SU-DHL-6 (cell line): ENCODE data around the gene MTA2.
"Not testable (repeated sequence)": the region's sequence is repeated elsewhere in the genome, so short reads cannot be mapped to it uniquely, and the experiment has no call there.

ENCODE experiments used
- H2AFZ ChIP-seq: fragments of 200-600 bp; sonication (generic); 2 replicates; pipeline ENCODE4 v1.6.1; 2014; ENCODE audit warnings: low read depth, mild to moderate bottlenecking, moderate library complexity, mixed read lengths, antibody characterized with exemption, low read length; ENCODE audit not compliant: severe bottlenecking
- H3F3A ChIP-seq: fragments of 200-600 bp; shearing (Covaris generic); 2 replicates; pipeline ENCODE4 v1.6.0; 2016; ENCODE audit warnings: antibody characterized with exemption, mild to moderate bottlenecking; ENCODE audit not compliant: insufficient read depth
- H3K27ac ChIP-seq: fragments of 200-600 bp; sonication (generic); 2 replicates; pipeline ENCODE4 v1.5.1; 2016; ENCODE audit warnings: low read depth, mild to moderate bottlenecking, low read length, moderate library complexity, mixed read lengths
- H3K27me3 ChIP-seq: fragments of 200-600 bp; sonication (generic), shearing (Covaris generic); 2 replicates; pipeline ENCODE4 v1.6.0; 2014; ENCODE audit warnings: mild to moderate bottlenecking, low read length
- H3K36me3 ChIP-seq: fragments of 200-600 bp; sonication (generic); 2 replicates; pipeline ENCODE4 v1.6.1; 2014; ENCODE audit warnings: mild to moderate bottlenecking, low read length, mixed read lengths
- H3K4me2 ChIP-seq: fragments of 300-600, 200-600 bp; shearing (Covaris generic), sonication (generic); 2 replicates; pipeline ENCODE4 v1.6.0; 2014; ENCODE audit warnings: low read length, low read depth, mild to moderate bottlenecking; ENCODE audit not compliant: poor library complexity, severe bottlenecking
- H3K4me3 ChIP-seq: fragments of 200-600 bp; sonication (generic); 2 replicates; pipeline ENCODE4 v1.5.1; 2014; ENCODE audit warnings: antibody characterized with exemption, low read length, mild to moderate bottlenecking, mixed read lengths; ENCODE audit not compliant: insufficient read depth, poor library complexity, severe bottlenecking
- H3K79me2 ChIP-seq: fragments of 200-600 bp; sonication (generic); 2 replicates; pipeline ENCODE4 v1.6.1; 2014; ENCODE audit warnings: mild to moderate bottlenecking, low read length, moderate library complexity; ENCODE audit not compliant: insufficient read depth
- H3K9ac ChIP-seq: fragments of 200-600 bp; sonication (generic); 2 replicates; pipeline ENCODE4 v1.7.0; 2014; ENCODE audit warnings: mild to moderate bottlenecking, low read length
- H3K9me2 ChIP-seq: fragments of 200-600 bp; sonication (generic); replicated peaks from 2 replicates; pipeline ENCODE4 v1.6.1; 2014; ENCODE audit warnings: low read length; ENCODE audit not compliant: insufficient read depth
- H3K9me3 ChIP-seq: fragments of 200-600 bp; sonication (generic); 2 replicates; pipeline ENCODE4 v1.6.1; 2014; ENCODE audit warnings: low read length, mixed read lengths; ENCODE audit not compliant: insufficient read depth
- H4K20me1 ChIP-seq: fragments of 200-600 bp; sonication (generic); 2 replicates; pipeline ENCODE4 v1.6.1; 2014; ENCODE audit warnings: low read depth, mild to moderate bottlenecking, antibody characterized with exemption, low read length, moderate library complexity, mixed read lengths
- CTCF ChIP-seq: fragments of 200-600 bp; sonication (generic); IDR thresholded peaks from one replicate; pipeline ENCODE4 v1.5.1; 2017; ENCODE audit warnings: antibody characterized with exemption, mild to moderate bottlenecking, low read length, moderate library complexity; ENCODE audit not compliant: insufficient read depth, poor library complexity, severe bottlenecking
- EZH2phosphoT487 ChIP-seq: fragments of 200-600 bp; sonication (generic), shearing (Covaris generic); conservative IDR thresholded peaks from 2 replicates; pipeline ENCODE4 v1.6.1; 2018; ENCODE audit warnings: mild to moderate bottlenecking, antibody characterized with exemption, low read length, moderate library complexity, mixed read lengths

MTA2 gene

GRCh38 chr11:62591448-62592145, 10.1 kb downstream of the MTA2 start, which contains the start of gene TUT1:
TSS of gene TUT1 (minus strand) at chr11:62591523. CDS start at chr11:62591485, 38 bp downstream.
- H3K79me2 ChIP-seq, result peaks cover 16% of the 10 kb centered on the region
- no peaks in the 10 kb centered on the region for H4K20me1 ChIP-seq

GRCh38 chr11:62588966-62589637, 12.6 kb downstream of the MTA2 start:
- peaks cover 24% of the 10 kb centered on the region for H3K79me2 ChIP-seq
- no peaks in the 10 kb centered on the region for H3K9me2 ChIP-seq
- no peaks in the 10 kb centered on the region for H3K9me3 ChIP-seq
- H3K36me3 ChIP-seq, result peaks cover 8% of the 10 kb centered on the region; the same call in 1 of the 2 replicates
- H3K27ac ChIP-seq, result no peak overlapping the region
- H4K20me1 ChIP-seq, result no peaks in the 10 kb centered on the region
- H3K9ac ChIP-seq, result 0 out of 2 replicates have a peak overlapping the region, but pooled peaks have one; percentile 4
- no peaks in the 10 kb centered on the region for H3K27me3 ChIP-seq
- no peak overlapping the region for H2AFZ ChIP-seq
- peak overlapping the region; percentile 93 for H3K4me2 ChIP-seq
- H3F3A ChIP-seq, result peaks cover 15% of the 10 kb centered on the region
- peak; percentile 52 for TF ChIP-seq CTCF
- TF ChIP-seq EZH2phosphoT487, result no peak
- H3K4me3 ChIP-seq, result no peak overlapping the region

More at GRCh38 chr11:62591448-62592145, 10.1 kb downstream of the MTA2 start, which contains the start of gene TUT1:
- Histone ChIP-seq H3K9me3 (no peaks in the 10 kb centered on the region), H3K4me2 (peak within 1 kb of the TSS; percentile 93), H3K4me3 (peak within 1 kb of the TSS; percentile 99), H3F3A (peaks cover 29% of the 10 kb centered on the region), H3K9ac (peak within 1 kb of the TSS; percentile 92), H3K9me2 (no peaks in the 10 kb centered on the region), H3K36me3 (0 out of 2 replicates have a peak, but pooled peaks cover 3% of the 10 kb centered on the region), H3K27me3 (no peaks in the 10 kb centered on the region), H3K27ac (peak within 1 kb of the TSS; percentile 79), H2AFZ (peak within 1 kb of the TSS; percentile 54)
- TF ChIP-seq EZH2phosphoT487 (no peak), CTCF (no peak)

GRCh38 chr11:62585356-62585755, 16.3 kb downstream of the MTA2 start:
- not testable (repeated sequence) for H3K4me3 ChIP-seq, H3K36me3 ChIP-seq, H3K27ac ChIP-seq, H3K27me3 ChIP-seq, H3K9me2 ChIP-seq, H3K4me2 ChIP-seq, H3K9me3 ChIP-seq, H3K9ac ChIP-seq, H2AFZ ChIP-seq, H3F3A ChIP-seq, H4K20me1 ChIP-seq
- peaks cover 19% of the 10 kb centered on the region for H3K79me2 ChIP-seq

GRCh38 chr11:62581735-62582134, 19.9 kb downstream of the MTA2 start:
- H3F3A ChIP-seq, H4K20me1 ChIP-seq, H2AFZ ChIP-seq, H3K9me3 ChIP-seq, H3K9me2 ChIP-seq, H3K36me3 ChIP-seq, H3K4me2 ChIP-seq, H3K27me3 ChIP-seq, H3K27ac ChIP-seq, H3K4me3 ChIP-seq, H3K9ac ChIP-seq: not testable (repeated sequence)
- peaks cover 12% of the 10 kb centered on the region; the same call in 1 of the 2 replicates for H3K79me2 ChIP-seq
